ENCODE data around the gene MRPL20.
"Not testable (repeated sequence)": the region's sequence is repeated elsewhere in the genome, so short reads cannot be mapped to it uniquely, and the experiment has no call there.

Gene MRPL20

DNA sequence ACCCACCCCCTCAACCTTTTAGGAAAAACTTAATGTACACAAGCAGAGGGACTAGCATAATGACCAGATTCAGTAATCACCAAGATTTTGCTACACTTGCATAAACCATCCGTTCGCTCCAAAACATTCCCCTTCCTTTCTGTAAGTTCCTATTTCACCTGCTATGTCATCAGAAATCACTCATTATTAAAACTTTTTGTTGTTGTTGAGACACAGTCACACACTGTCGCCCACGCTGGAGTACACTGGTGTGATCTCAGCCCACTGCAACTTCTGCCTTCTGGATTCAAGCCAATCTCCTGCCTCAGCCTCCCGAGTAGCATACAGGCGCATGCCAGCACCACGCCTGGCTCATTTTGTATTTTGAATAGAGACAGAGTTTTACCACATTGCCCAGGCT, 3.4 kb downstream of the MRPL20 start:
- DNase-seq = no peak

DNA sequence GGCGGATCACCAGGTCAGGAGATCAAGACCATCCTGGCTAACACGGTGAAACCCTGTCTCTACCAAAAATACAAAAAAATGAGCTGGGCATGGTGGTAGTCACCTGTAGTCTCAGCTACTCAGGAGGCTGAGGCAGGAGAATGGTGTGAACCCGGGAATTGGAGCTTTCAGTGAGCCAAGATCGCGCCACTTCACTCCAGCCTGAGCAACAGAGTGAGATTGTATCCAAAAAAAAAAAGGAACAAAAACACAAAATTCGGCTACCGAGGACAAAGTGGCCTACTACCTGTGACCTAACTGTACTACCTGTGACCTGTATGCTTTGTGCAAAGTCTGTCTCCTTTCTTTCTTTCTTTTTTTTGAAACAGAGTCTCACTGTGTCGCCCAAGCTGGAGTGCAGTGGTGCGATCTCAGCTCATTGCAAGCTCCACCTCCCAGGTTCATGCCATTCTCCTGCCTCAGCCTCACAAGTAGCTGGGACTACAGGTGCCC, 4.1 kb downstream of the MRPL20 start:
- DNase-seq = not testable (repeated sequence)

DNA sequence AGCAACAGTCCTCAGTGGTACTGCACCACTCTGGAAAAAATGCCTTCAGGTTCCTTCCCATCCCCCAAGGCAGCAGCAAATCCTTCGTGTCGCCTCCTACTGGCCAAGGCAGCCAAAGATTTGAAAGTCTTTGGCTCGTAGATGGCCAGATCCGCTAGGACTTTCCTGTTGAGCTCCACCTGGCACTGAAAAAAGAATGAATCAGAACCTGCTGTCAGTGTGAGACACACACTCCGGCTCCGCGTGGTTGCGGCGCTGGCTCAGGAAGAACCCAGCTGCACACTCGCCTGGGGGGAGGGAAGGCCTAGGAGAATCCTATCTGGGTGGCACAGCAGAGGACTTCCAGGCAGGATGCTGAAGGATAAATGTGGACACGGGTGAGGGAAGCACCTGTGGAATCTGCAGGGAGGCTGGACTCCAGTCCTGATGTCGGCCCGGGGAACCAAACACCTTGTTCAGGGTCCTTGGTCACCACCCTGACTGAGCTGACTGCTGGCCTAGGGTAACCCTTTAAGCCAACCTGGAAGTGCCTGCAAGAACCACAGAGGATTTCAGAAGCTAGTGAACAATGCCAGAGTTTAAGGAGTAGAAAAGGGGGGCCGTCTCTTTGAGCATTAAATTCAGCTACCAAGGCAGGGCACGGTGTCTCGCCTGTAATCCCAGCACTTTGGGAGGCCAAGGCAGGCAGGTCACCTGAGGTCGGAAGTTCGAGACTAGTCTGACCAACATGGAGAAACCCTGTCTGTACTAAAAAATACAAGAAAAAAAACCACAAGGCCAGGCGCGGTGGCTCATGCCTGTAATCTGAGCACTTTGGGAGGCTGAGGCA, 4.8 kb downstream of the MRPL20 start:
- DNase-seq = no peak

- DNase-seq = no peak
These were observed 5.6 kb downstream of the MRPL20 start for GRCh38 chr1:1401457-1402010.

DNA sequence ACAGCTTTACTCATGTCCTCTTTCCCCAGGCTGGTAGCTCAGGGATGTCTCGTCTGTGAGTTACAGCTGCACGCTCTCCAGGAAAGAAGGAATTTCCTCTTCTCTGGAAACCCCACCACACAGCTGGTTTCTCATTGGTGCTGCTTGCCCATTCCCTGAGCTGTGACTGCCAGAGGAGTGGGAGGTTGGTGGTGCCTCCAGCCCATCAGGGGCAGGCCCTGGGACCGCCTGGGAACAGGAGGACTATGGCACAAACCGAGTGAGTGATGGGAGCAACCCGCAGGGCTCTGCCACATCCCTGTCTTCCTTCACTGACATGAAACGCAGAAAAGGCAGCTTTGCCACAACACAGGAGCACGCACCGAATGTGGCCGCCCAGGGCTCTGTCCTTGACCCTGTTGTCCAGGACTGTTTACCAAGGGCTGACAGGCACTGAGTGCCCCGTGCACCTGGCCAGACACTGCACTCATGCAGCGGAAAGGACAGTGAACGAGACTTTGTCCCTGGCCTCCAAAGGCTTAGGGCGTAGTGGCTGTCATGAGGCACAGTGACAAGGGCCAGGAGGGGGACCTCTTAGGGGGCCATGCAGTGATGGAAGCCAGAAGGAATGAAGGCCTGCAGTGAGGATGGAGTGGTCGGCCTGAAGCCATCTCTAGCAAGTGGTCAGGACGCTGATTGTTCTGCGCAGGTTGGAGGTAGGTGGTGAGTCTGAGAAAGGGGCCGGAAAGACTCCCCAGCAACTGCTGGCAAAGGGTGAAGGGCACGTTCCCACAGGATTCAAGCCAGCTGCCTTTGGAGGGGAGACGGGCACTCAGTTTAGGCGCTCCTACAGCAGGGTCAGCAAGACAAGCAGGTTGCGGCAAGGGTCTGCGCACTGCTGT, 6.3 kb downstream of the MRPL20 start:
- DNase-seq = no peak

DNA sequence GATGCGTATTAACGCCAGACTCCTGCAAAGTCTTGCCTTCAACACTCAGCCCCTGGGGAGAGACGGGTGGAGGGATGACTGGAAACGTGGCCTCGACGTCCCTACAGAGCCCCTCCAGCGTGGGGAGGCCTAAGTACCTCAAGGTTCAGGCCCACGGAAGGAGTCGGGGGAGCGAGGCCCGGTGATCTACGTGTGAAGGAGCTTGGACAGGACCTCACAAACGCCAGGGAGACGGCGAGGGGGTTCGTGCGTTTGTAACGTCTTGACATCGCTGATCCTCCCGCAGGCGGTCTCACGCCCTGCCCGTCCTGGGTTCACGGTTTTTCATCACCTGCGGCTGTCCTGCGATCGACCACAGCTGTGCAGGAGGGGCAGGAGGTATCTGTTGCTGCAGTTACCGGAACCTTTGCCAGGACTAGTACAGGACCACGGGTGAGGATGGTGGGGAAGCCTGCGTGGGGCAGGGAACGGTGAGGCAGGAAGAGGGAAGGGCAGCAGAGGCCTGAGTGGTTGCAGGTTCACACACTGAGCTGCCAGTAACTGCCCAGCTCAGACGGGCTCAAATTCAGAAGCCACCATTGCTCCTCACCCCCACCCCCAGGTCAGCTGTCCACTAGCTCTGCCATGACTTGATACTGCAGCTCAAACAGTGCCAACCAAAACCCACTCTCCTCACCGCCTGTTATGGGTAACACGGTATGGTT, 7.1 kb downstream of the MRPL20 start:
- no peak for DNase-seq

DNA sequence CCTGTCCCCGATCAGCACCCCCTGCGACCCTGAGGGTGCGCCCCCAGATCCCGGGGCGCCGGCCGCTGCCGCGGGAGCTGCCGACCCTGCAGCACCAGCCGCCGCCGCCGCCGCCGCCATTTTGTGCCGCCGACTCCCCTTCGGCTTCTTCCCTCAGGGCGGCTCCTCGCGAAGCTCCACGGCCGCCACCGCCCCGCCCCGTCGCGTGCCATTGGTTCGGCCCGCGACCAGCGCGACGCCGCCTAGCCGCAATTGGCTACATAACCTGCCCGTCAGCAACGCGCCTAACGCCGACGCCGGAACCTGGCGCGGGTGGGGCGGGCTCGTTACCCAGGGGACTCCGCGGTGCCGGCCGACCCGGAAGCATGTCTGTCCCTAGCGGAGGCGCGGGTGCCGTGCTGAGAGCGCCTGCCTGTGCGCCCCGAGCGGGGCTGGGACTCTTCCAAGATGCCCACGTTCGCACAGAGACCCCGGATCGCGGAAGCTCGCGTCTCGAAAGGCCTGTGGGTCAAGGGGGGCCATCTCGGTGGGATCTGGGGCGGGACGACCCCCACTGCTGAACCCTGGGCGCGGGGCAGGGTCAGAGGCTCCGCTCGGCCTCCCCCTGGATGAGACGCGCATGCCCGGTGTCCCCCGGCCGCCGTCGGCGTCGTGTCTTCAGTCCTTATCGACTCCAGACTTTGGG, 7.8 kb downstream of the MRPL20 start, which contains the start of gene CCNL2:
Gene CCNL2, minus strand, starts transcription at position 149 of the 685 bp plus-strand sequence. Its CDS starts 29 bp downstream, at position 120.
- peak; percentile 86 for DNase-seq

GRCh38 chr1:1398677-1399186, 8.4 kb downstream of the MRPL20 start:
- no peak for DNase-seq

DNA sequence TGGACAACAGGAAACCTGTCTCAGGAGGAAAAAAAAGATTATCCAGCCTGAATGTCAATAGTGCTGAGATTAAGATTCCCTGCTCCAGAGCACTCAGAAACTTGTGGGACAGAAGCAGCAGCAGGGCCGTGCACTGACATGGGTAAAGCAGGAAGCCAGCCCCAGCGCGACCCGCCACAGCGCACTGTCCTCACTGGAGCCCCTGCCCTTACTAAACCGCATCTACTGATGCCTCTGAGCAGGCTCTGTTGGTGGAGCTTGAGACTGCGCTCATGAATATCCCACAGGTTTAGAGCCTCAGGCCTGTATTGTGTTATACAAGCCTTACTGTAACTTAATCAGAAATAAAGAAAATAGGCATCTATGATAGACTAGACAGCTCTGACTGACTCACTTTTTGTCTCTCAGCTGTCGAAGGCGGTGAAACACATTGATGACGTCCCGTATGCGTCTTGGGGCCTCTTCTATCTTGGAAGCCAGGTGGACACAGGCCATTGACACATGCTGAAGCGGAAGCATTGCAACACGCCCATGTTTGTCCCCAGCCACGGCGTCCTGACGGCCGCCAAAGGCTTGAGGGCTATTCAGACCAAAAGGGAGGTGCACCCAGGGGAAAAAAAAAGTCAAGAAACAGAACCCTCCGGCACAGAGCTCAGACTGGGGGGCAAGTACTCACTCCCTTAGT, 9.1 kb downstream of the MRPL20 start:
- DNase-seq = no peak

GRCh38 chr1:1395166-1395565, 11.9 kb downstream of the MRPL20 start:
- no peak for DNase-seq

DNA sequence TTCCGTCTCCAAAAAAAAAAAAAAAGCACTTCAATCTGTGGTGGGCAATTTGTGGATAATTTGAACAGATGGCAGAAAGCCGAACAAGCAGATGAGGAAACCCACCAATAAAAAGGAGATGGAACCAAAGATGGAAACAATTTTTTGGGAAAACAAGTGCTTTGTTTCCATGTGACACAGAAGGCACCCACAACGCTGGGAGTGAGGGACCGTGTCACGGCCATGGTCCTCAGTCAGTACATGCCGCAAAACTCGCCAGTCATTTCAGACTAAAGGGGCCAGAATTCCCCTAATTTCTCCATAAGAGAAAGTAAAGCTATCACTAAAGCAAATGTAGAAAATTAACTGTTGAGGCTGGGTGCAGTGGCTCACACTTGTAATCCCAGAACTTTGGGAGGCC, 13.0 kb downstream of the MRPL20 start:
- DNase-seq = no peak

GRCh38 chr1:1393428-1393827, 13.7 kb downstream of the MRPL20 start:
- no peak for DNase-seq

DNA sequence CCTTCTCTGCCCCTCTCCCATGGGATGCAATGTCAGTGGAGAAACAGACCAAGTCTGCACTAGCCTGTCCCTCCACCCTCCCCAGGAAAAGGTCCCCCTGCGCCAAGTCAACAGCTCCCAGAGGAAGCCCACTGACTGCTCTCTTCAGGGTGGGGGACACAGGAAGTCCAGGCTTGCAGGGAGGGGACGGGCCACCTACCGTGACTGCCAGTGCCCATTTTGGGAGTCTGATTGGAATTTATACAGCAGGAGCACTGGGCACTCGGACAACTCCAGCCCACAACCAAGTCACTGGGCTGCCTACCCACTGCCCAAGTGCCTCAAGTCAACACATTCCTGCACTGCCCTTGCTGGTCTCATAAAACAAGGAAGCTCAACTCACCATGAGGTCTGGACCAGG, 14.1 kb downstream of the MRPL20 start:
- DNase-seq = no peak

DNA sequence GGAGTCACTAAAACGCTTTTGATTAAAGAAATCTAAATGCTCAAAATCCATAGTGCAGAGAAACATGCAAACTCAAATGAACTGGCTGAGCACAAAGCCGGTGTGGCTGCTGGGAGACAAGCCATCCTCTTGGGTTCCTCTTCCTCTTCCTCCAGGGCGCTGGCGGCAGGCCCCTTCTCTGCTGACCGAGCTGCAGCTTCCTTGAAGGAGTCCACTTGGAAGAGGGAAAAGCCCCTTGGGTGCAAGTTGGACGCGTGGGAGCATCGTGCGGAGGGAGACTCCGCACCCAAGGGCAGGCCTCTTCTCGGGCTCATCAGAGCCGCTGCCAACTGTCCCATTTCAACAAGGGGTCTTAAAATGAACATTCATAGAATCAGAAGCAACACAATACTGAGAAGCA, 15.9 kb downstream of the MRPL20 start:
- DNase-seq = no peak

GRCh38 chr1:1390675-1391074, 16.4 kb downstream of the MRPL20 start:
- DNase-seq = no peak

- no peak for DNase-seq
These were observed 19.0 kb downstream of the MRPL20 start for GRCh38 chr1:1388078-1388472.

GRCh38 chr1:1387098-1388077, 19.7 kb downstream of the MRPL20 start:
- DNase-seq = no peak

GRCh38 chr1:1385931-1386330, 21.2 kb downstream of the MRPL20 start:
- no peak for DNase-seq

- not testable (repeated sequence) for DNase-seq
These were observed 21.8 kb downstream of the MRPL20 start for GRCh38 chr1:1385339-1385738.

- DNase-seq = no peak
These were observed 25.8 kb downstream of the MRPL20 start for GRCh38 chr1:1381294-1381693.
